GM18907 (cell line): ENCODE measurements around the gene ERP27.

Experiments
- ATAC-seq: cut with Tn5 transposase; IDR thresholded peaks from one replicate; pipeline ENCODE4 v1.9.1; 2021; ENCODE audit warnings: mild to moderate bottlenecking, moderate library complexity; ENCODE audit not compliant: unreplicated experiment

The ERP27 gene

GRCh38 chr12:14904854-14905253 is 33.5 kb downstream of the ERP27 start:
- ATAC-seq = no peak

- no peak for ATAC-seq
These were observed 34.8 kb downstream of the ERP27 start for GRCh38 chr12:14903386-14904098.

DNA sequence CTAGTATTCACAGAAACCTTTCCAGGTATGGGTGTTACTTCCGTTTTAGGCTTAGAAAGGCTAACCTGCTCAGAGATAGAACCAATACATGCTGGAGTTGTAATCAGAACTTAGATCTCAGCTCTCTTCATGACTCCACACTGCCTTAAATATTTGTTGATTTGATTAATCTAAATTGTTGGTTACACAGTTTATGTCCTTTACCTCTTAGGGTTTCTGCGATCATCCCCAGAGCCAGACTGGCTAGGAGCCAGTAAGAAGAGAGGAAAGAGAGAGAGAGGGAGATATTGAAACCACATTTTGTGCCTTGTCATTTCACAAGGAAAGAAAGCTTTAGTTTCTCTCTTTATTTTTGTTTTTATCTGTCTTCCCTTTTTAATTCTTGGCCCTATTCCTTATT is 35.9 kb downstream of the ERP27 start:
- ATAC-seq = no peak

DNA sequence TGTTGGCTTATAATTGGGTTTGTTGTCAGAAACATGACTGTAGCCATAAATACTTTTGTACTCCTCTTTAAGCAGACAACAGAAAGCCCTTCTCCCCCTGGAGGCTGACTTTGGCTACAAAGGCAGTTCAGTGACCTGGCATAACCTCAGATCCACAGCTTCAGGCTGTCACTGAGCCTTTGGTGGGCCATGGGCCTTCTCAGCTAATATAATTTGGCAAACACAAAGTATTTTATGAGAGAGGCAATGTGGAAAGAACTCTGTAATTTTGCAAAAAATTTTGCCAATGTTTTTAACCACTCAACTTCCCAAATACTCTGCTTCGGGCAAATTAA is 37.1 kb downstream of the ERP27 start:
- ATAC-seq = no peak

GRCh38 chr12:14900521-14901227 is 37.7 kb downstream of the ERP27 start:
- no peak for ATAC-seq

- ATAC-seq = no peak
These were observed 41.7 kb downstream of the ERP27 start for GRCh38 chr12:14896521-14897169.

DNA sequence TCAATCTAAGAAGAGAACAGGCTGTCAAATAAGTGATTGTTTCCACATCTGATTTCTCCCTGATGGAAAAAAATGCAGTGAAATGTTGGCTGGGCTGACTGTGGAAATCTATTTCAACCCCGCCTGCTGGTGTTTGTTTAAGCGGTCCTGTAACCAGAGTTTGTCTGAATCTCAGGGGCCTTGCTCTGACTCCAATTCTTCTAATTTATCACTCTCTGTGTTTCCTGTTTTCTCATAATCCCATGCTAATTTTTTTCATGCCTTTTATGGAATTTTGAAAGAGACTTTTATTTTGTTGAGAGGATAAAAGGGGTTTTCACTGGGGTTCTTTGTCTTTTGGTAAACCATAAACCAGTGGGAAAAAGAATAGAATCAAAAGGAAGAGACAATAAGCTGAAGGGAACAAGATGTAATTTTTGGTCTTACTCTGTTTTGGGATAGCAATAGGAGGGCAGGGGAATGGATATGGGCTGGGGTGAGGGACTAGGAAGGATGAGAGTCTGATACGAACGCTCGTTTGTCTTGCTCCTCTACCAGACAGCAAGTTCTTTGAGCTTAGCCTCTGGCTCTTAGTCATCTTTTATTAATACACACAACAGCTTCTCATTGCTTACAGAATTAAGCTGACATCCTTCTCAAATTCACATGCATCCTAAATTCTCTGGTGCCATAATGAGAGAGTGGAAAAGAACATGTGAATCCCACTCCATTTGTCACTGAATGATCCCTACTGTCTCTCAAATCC is 44.7 kb downstream of the ERP27 start:
- no peak for ATAC-seq

GRCh38 chr12:14892726-14893505 is 45.4 kb downstream of the ERP27 start:
- no peak for ATAC-seq

- no peak for ATAC-seq
These were observed 47.6 kb downstream of the ERP27 start for GRCh38 chr12:14890701-14891100.

GRCh38 chr12:14886271-14886670 is 52.1 kb downstream of the ERP27 start:
- no peak for ATAC-seq

DNA sequence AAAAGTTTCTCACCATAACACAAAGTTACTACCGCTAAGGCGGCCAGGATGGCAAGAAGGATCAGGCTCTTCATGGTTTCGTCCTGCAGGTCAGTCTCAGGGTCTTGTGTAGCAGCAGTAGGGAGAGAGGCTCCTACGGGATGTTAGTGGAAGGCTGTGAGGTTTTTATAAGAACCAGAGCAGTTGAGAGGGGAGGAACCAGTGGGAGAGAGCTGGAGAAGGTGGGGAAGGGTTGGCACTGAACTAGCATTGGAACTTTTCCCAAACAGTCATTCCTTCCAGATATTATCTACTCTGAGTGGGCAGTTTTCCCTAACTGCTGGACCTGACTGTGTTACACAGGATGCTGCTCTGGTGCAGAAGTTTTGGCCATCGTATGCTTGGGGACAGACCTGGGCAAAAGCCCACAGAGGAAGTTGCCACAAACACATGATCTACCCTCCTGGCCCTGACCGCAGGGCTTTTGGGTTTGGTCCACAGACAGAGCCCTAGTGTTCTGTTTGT is 52.6 kb downstream of the ERP27 start, which contains the start of gene MGP:
TSS of gene MGP (minus strand) at position 137 of the 504 bp plus-strand sequence. CDS start at position 74, 63 bp downstream.
- ATAC-seq = peak; percentile 39

DNA sequence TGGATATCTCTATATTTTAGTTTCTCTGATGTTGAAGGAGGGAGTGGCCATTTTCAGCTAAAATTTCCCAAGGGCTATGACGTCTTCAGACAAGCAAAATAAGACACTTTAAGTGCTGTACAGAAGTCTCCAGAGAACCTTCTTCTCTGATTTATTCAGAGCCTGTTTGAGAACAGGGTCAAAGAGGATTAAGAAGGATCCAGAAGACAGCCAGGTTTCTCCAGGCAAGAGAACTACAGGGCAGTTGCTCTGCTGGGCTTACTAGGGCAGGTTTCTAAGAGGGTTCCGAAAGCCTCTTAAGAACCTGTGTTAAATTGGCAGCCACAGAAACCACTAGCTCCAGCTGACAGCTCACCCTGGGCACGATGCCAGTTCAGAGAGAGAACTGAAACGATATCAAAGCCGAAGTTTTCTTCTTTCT is 53.9 kb downstream of the ERP27 start:
- ATAC-seq = peak; percentile 99

DNA sequence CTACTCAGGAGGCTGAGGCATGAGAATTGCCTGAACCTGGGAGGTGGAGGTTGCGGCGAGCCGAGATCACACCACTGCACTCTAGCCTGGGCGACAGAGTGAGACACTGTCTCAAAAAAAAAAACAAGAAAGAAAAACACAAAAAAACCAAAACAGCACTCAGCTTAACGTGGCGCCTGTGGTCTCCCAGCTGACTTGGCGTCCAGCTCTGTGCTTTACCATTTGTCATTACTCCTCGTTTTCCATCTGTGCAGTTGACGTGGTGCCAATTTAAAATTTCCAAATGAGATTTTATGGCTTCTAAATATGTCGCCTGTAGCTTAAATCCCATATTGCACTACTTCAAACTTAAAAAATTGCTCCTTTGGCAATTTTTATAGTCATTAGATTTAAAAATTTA is 54.7 kb downstream of the ERP27 start:
- no peak for ATAC-seq

DNA sequence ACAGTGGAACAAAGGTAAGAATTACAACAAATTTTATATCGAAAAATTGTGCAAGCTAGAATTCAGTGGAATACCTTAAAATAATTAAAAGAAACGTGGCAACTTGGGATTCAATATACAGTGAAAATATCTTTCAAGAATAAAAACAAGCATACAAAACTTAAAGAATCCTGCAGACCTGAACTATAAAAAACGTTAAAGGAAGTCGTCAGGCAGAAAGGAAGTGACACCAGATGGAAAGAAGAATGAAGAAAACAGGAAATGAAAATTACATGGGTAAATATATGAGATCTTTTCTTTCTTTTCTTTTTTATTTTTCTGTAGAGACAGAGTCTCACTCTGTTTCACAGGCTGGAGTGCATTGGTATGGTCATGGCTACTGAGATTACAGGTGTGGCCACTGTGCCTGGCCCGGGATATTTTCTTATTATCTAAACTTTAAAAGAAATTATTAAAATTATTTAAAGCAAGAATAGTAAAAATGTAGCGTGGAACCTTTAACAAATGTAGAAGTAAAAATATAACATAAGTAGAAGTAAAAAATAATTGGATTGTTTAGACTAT is 57.4 kb downstream of the ERP27 start:
- no peak for ATAC-seq

GRCh38 chr12:14879222-14879933 is 59.0 kb downstream of the ERP27 start:
- no peak for ATAC-seq

DNA sequence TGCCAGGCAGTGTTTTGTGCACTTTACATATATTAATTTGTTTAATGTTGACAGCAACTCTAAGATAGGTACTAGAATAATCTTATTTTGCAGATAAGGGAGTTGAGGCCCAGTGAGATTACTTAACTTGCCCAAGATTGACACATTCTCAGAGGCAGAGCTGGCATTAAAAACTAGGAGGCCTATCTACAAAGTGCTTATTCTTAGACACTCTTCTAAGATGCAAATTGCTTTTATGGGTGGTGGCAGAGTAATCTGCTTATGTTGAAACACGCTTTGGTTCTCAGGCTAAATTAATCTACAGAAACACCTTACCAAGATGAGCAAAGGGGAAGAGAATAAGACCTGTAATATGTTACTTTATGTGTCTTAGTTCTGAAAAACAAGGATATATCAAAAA is 59.8 kb downstream of the ERP27 start:
- ATAC-seq = no peak

- ATAC-seq = no peak
These were observed 61.5 kb downstream of the ERP27 start for GRCh38 chr12:14876833-14877232.

DNA sequence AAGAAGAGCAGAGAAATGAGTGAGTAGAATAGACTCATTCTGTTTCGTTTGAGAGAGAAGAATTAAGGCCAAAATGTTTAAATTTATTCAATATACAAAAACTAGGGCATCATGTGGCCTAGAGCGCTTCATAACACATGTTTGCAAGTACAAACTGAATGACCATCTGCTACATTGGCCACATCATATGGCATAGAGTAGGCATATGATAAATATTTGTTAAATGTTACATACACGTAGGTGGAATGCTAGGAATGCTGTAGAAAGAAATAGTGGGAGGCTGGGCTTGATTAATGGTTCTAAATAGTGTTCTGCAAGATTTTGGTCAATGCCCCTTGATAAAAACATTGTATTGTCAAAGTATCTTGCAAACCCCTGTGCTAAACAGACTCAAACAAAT is 63.5 kb downstream of the ERP27 start:
- ATAC-seq = no peak

DNA sequence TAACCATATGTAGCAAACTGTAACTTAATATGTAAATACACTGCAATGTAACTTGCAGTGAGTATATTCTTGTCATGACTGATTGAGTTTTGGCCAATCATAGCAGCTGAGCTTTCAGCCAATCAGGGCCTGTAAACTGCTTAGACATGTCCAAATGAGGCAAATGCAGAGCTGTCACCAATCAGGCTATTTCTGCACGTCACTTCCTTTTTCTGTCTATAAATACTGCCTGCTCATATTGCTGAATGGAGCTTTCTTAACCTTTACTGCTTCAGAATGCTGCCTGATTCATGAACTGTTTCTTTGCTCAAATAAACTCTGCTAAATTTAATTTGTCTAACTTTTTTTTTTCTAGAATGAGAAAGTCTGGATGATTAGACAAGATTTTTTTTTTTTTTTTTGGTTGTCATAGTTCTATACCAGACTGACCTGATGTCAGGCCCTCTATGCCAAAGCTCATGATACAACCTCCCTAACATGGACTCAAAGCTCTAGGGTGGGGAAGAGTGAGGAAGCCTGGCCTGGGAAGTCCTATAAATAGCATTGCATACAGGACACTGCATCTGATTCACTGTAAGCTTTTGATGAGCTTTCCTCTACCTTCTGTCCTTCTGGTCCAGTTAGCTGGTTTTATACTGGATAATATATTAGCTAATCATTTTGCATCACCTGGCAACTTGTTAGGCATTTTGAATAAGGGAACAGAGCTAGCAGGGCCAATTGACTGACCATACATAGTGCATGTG is 64.7 kb downstream of the ERP27 start:
- no peak for ATAC-seq
